GM12878 (cell line): ENCODE data around the gene ELMOD3. TPM values are rescaled to one million over a fixed set of nuclear protein-coding genes. Genes with fewer than 3 reads are reported as not detected.
"Not testable (repeated sequence)": the region's sequence is repeated elsewhere in the genome, so short reads cannot be mapped to it uniquely, and the experiment has no call there.

Experiments used
- ATAC-seq: fragments of 200-7000 bp; cut with Tn5 transposase; 3 replicates; pipeline ENCODE4 v1.9.1; 2020; ENCODE audit warnings: mild to moderate bottlenecking, moderate library complexity
- BruUV-seq: library from RNA; stranded (reverse); fragments of 400-500 nt; replicated peaks from 2 replicates; lab custom pipeline; 2021; lab: Mats Ljungman, UMichigan
- CTCF ChIA-PET: fragments of 300-600 bp; sonication (Branson Sonifier 250); formaldehyde crosslinking; extraction: SDS; loops from one replicate; lab custom pipeline; 2021; ENCODE audit warnings: inconsistent platforms; lab: Yijun Ruan, JAX
- POLR2A ChIA-PET: fragments of 350-600 bp; formaldehyde crosslinking; extraction: SDS; loops from one replicate; lab custom pipeline; 2021; ENCODE audit warnings: inconsistent platforms; lab: Charles Lee
- RAD21 ChIA-PET: fragments of 300-600 bp; sonication (Branson Sonifier 250); formaldehyde crosslinking; loops from one replicate; lab custom pipeline; 2023; ENCODE audit warnings: antibody characterized with exemption; ENCODE audit not compliant: unreplicated experiment; lab: Charles Lee
- SMC1A ChIA-PET: fragments of 300-600 bp; sonication (Branson Sonifier 250); formaldehyde crosslinking; loops from one replicate; lab custom pipeline; 2023; ENCODE audit not compliant: unreplicated experiment, uncharacterized antibody; lab: Charles Lee
- DNase-seq: peaks from one replicate; pipeline ENCODE4 v3.0.0-alpha.2; 2011; ENCODE audit warnings: low read depth, low spot score
- FAIRE-seq: peaks from 3 replicates; lab custom pipeline; 2011; peaks lifted over from hg19 to GRCh38; lab: Jason Lieb, UNC
- H2AFZ ChIP-seq: 2 replicates; pipeline ENCODE4 v1.6.0; 2011; ENCODE audit warnings: low read depth, low read length, control low read depth; ENCODE audit not compliant: control insufficient read depth
- H3K27ac ChIP-seq: 2 replicates; pipeline ENCODE4 v1.5.1; 2011; ENCODE audit warnings: control low read depth; ENCODE audit not compliant: control insufficient read depth, insufficient read depth
- H3K27me3 ChIP-seq, 2 experiments: replicated peaks in 1 of 2; 2 replicates each; pipeline versions ENCODE4 v1.6.0 to v1.6.1; 2011; ENCODE audit warnings: low read length in 1 of 2; ENCODE audit not compliant: control insufficient read depth in 2 of 2, insufficient read depth in 2 of 2
- H3K36me3 ChIP-seq, 2 experiments: 2 replicates each; pipeline ENCODE4 v1.5.1; 2011; ENCODE audit warnings: low read length in 1 of 2; ENCODE audit not compliant: control insufficient read depth in 2 of 2, insufficient read depth in 2 of 2
- H3K4me1 ChIP-seq: 2 replicates; pipeline ENCODE4 v1.6.1; 2011; ENCODE audit warnings: mild to moderate bottlenecking, low read length, moderate library complexity, mixed read lengths; ENCODE audit not compliant: control insufficient read depth, insufficient read depth
- H3K4me2 ChIP-seq: 2 replicates; pipeline ENCODE4 v1.6.0; 2011; ENCODE audit warnings: control low read depth; ENCODE audit not compliant: control insufficient read depth, insufficient read depth
- H3K4me3 ChIP-seq: fragments of 200-600 bp; sonication (generic); 2 replicates; pipeline ENCODE4 v1.5.1; 2016
- H3K79me2 ChIP-seq: 2 replicates; pipeline ENCODE4 v1.6.0; 2011; ENCODE audit warnings: low read length; ENCODE audit not compliant: control insufficient read depth, insufficient read depth
- H3K9ac ChIP-seq: 2 replicates; pipeline ENCODE4 v1.8.0; 2011; ENCODE audit warnings: low read length, control low read depth, mixed read lengths; ENCODE audit not compliant: control insufficient read depth, insufficient read depth
- H3K9me3 ChIP-seq: replicated peaks from 3 replicates; pipeline ENCODE4 v1.5.1; 2011; ENCODE audit warnings: mild to moderate bottlenecking, low read length; ENCODE audit not compliant: control insufficient read depth, insufficient read depth
- H4K20me1 ChIP-seq: 2 replicates; pipeline ENCODE4 v1.6.0; 2011; ENCODE audit not compliant: control insufficient read depth, insufficient read depth
- PAX5 ChIP-seq: IDR thresholded peaks from 2 replicates; pipeline ENCODE4 v1.6.1; 2011; ENCODE audit warnings: low read depth, low read length, borderline replicate concordance
- ZBTB33 ChIP-seq: fragments of 450-650 bp; IDR thresholded peaks from 2 replicates; pipeline ENCODE4 v1.6.1; 2017; ENCODE audit warnings: mild to moderate bottlenecking
- WGBS: methylation state at CpG from one replicate; pipeline ENCODE4 v1.1.6; 2016; ENCODE audit warnings: low lambda C conversion rate; ENCODE audit not compliant: insufficient replicate concordance, insufficient coverage; ENCODE audit errors: missing lambda C conversion rate; 5-methylcytosine and 5-hydroxymethylcytosine counted together
- in situ Hi-C: fragments of 300-500 bp; cut with MboI; formaldehyde crosslinking; loops from 9 replicates; pipeline ENCODE4 v1.14.3; 2018; ENCODE audit warnings: mixed read lengths
- intact Hi-C: fragments of 100-400 bp; cut with micrococcal nuclease; formaldehyde crosslinking; loops from one replicate; pipeline ENCODE4 v1.14.2; 2022; ENCODE audit not compliant: unreplicated experiment
- polyA plus RNA-seq, 11 experiments: library from polyadenylated mRNA; depleted of rRNA in 4 of 11; unstranded in 6 of 11; stranded (reverse) in 5 of 11; fragments of >200 nt; fragmentation: Nextera tagmentation in 4 of 11; fragmentation: Illumina TruSeq in 1 of 11; extraction: Ambion mirVana in 4 of 11; extraction: Trizol in 1 of 11; gene quantifications; 1 replicate in 1 of 11; 2 replicates in 10 of 11; pipeline versions ENCODE4 v1.2.1 to v1.2.3, GENCODE V29; 2011 to 2016; ENCODE audit warnings: inconsistent platforms in 2 of 11, missing spikeins in 2 of 11, low read depth in 1 of 11
- total RNA-seq, 4 experiments: library from RNA; depleted of rRNA in 3 of 4; stranded (reverse); fragments of >200 nt in 3 of 4; fragmentation: Illumina TruSeq in 1 of 4; extraction: Trizol in 1 of 4; gene quantifications; 2 replicates each; pipeline versions ENCODE4 v1.2.1 to v1.2.3, GENCODE V29; 2013 to 2021

The ELMOD3 gene
- total and polyA plus RNA-seq, 10 of the 15 experiments (the other 5 are each of a cell fraction or from before 2014, with no cell fraction given) = 1.2 to 19.1 (median 12.5) TPM

- Histone ChIP-seq H3K9me3 (no peaks in the 10 kb centered on the region), H3K4me2 (peak overlapping the region; percentile 66), H3K36me3 (peaks cover 15 to 36% of the 10 kb centered on the region in 2 experiments), H3K27ac (no peak overlapping the region), H2AFZ (no peak overlapping the region), H3K4me3 (0 out of 2 replicates have a peak overlapping the region, but pooled peaks have one; percentile 42), H3K79me2 (peaks cover 81% of the 10 kb centered on the region), H3K4me1 (peaks cover 4% of the 10 kb centered on the region; the same call in 1 of the 2 replicates), H4K20me1 (peaks cover 13% of the 10 kb centered on the region), H3K27me3 (no peaks in the 10 kb centered on the region), H3K9ac (no peak overlapping the region; the same call in 1 of the 2 replicates)
- ATAC-seq (no peak), DNase-seq (no peak), FAIRE-seq (no peak)
- 92% methylated on average over 9 of the region's 9 CpGs for WGBS
- POLR2A ChIA-PET = interaction anchor here (0.7 to 1.5 kb wide), 3 partner anchors 31 to 299 kb away, joined by 3 to 4 read pairs (median 3); partner anchors contain the start of genes ELMOD3 and RETSAT
- SMC1A ChIA-PET = interaction anchor here (1.0 to 1.1 kb wide), 2 partner anchors 13 to 33 kb away, joined by 3 read pairs; no protein-coding TSS in a partner anchor
- RAD21 ChIA-PET = no interaction called here
- intact Hi-C loops = no loop called here
- CTCF ChIA-PET = interaction anchor here (0.5 to 0.9 kb wide), 4 partner anchors 226 to 1236 kb away, joined by 3 read pairs; no protein-coding TSS in a partner anchor
- in situ Hi-C loops = no loop called here
- BruUV-seq = no TSS peak
- TF ChIP-seq PAX5 (no peak), ZBTB33 (no peak)
These were observed 31.1 kb upstream of the ELMOD3 start for GRCh38 chr2:85323351-85323987.

DNA sequence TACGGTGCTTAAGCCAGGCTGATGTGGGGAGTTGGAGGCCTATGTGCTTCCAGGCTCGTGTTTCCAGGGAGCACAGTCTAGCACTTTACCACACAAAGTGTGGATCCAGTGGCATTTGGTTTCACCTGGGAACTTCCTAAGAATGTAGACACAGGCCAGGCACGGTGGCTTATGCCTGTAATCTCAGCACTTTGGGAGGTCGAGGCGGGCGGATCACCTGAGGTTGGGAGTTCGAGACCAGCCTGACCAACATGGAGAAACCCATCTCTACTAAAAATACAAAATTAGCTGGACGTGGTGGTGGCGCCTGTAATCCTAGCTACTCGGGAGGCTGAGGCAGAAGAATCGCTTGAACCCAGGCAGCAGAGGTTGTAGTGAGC is 30.6 kb upstream of the ELMOD3 start:
- CTCF ChIA-PET = interaction anchor here (0.6 to 0.9 kb wide), 2 partner anchors 384 to 756 kb away, joined by 3 to 4 read pairs; no protein-coding TSS in a partner anchor
- peaks cover 13% of the 10 kb centered on the region for H4K20me1 ChIP-seq
- H3K27ac ChIP-seq, H3K4me1 ChIP-seq, intact Hi-C loops, H2AFZ ChIP-seq, in situ Hi-C loops, DNase-seq, H3K9me3 ChIP-seq, ATAC-seq, FAIRE-seq, H3K27me3 ChIP-seq, H3K9ac ChIP-seq, RAD21 ChIA-PET: not testable (repeated sequence)
- TSS peak; percentile 10 for BruUV-seq
- 95% methylated on average over 10 of the region's 11 CpGs for whole genome bisulfite sequencing
- H3K79me2 ChIP-seq = peaks cover 79% of the 10 kb centered on the region
- SMC1A ChIA-PET = interaction anchor here (1.0 to 1.1 kb wide), 2 partner anchors 14 to 33 kb away, joined by 3 read pairs; no protein-coding TSS in a partner anchor
- POLR2A ChIA-PET = interaction anchor here (0.5 to 1.5 kb wide), 3 partner anchors 31 to 299 kb away, joined by 3 to 4 read pairs (median 4); partner anchors contain the start of genes ELMOD3 and RETSAT
- H3K4me3 ChIP-seq = 0 out of 2 replicates have a peak overlapping the region, but pooled peaks have one; percentile 98
- H3K4me2 ChIP-seq = peak overlapping the region; percentile 66
- H3K36me3 ChIP-seq = peaks cover 13 to 36% of the 10 kb centered on the region in 2 experiments
